Stimulated activated CD4-positive, alpha-beta T cell treated with anti-CD3 and anti-CD28 coated beads, TNF-alpha, amount 100 ng/mL, for 48 hours (primary cell): Measurements from ENCODE around the gene CSF3R.
"Not testable (repeated sequence)": the region's sequence is repeated elsewhere in the genome, so short reads cannot be mapped to it uniquely, and the experiment has no call there.

Experiments used
- DNase-seq, 3 donors: peaks; one replicate each; pipeline ENCODE4 v3.0.0-alpha.2; 2020; ENCODE audit warnings: low read depth in 3 of 3

CSF3R gene

GRCh38 chr1:36481771-36482723 is 666 bp downstream of the CSF3R start:
- DNase-seq, result no peak

GRCh38 chr1:36481091-36481490 is 1.6 kb downstream of the CSF3R start:
- no peak for DNase-seq

- DNase-seq, result no peak
Measured at GRCh38 chr1:36480161-36480560, 2.6 kb downstream of the CSF3R start.

- DNase-seq, result no peak
Measured at GRCh38 chr1:36479505-36480051, 3.1 kb downstream of the CSF3R start.

GRCh38 chr1:36477615-36478014 is 5.1 kb downstream of the CSF3R start:
- not testable (repeated sequence) for DNase-seq

GRCh38 chr1:36476945-36477344 is 5.8 kb downstream of the CSF3R start:
- DNase-seq, result no peak

- no peak for DNase-seq
Measured at GRCh38 chr1:36475910-36476604, 6.7 kb downstream of the CSF3R start.

GRCh38 chr1:36475341-36475740 is 7.4 kb downstream of the CSF3R start:
- DNase-seq, result no peak

- no peak for DNase-seq
Measured at GRCh38 chr1:36472656-36473055, 10.1 kb downstream of the CSF3R start.

- no peak for DNase-seq
Measured at GRCh38 chr1:36471830-36472641, 10.7 kb downstream of the CSF3R start.

GRCh38 chr1:36469163-36469562 is 13.6 kb downstream of the CSF3R start:
- no peak for DNase-seq

GRCh38 chr1:36467700-36468455 is 14.8 kb downstream of the CSF3R start:
- DNase-seq, result no peak

- no peak for DNase-seq
Measured at GRCh38 chr1:36467027-36467410, 15.7 kb downstream of the CSF3R start.

- no peak for DNase-seq
Measured at GRCh38 chr1:36466370-36467026, 16.2 kb downstream of the CSF3R start.

GRCh38 chr1:36465731-36466369 is 16.9 kb downstream of the CSF3R start:
- no peak for DNase-seq

GRCh38 chr1:36464605-36465393 is 17.9 kb downstream of the CSF3R start:
- no peak for DNase-seq

GRCh38 chr1:36463803-36464604 is 18.7 kb downstream of the CSF3R start, which contains the start of gene MRPS15:
Gene MRPS15 (minus strand): TSS chr1:36464384. CDS start chr1:36464275, 109 bp downstream.
- DNase-seq, result peak; percentile 89 to 96 (median 92)

GRCh38 chr1:36463463-36463802 is 19.3 kb downstream of the CSF3R start:
- DNase-seq, result no peak
